ENCODE results near the gene DHX34.

Gene DHX34

DNA sequence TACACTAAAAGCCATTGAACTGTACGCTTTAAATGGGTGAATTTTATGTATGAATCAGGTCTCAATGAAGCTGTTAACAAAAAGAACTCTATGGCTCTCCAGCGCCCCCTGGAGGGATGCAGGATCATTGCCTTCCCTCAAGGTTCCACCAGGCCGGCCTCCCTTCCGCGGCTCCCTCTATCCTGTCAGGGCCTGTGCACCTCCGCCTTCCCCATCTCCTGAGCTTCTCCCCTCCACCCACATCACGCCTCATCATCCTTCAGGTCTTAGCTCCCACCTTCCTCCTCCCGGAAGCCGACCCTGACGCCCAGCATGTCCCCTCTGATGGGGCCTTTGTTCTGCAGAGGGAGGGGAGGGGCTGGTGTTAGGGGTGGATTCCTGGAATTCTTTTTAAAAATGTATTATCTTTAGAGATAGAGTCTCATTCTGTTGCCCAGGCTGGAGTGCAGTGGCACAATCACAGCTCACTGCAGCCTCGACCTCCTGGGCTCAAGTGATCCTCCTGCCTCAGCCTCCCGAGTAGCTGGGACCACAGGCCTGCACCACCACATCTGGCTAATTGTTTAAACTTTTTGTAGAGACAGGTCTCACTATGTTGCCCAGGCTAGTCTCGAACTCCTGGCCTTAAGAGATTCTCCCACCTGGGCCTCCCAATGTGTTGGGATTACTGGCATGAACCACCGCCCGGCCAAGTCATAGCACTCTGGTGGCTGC, 42.6 kb downstream of the DHX34 start:
- H3K79me2 ChIP-seq (ENCODE audit: control insufficient read depth, low read length), result no peaks in the 10 kb centered on the region
- no peaks in the 10 kb centered on the region for H4K20me1 ChIP-seq (ENCODE audit: control insufficient read depth, insufficient read depth, low read depth, low read length)
- H3K4me1 ChIP-seq (ENCODE audit: control insufficient read depth, low read length), result peaks cover 66% of the 10 kb centered on the region
- H3K9me3 ChIP-seq (ENCODE audit: control insufficient read depth, insufficient read depth, low read length), result no peaks in the 10 kb centered on the region
- no peak for TF ChIP-seq EZH2phosphoT487 (IDR thresholded peaks at IDR 0.05; ENCODE audit: borderline replicate concordance, low read length)
- TF ChIP-seq CTCF (IDR thresholded peaks at IDR 0.05; ENCODE audit: low read depth, low read length, poor library complexity, severe bottlenecking), result peak; percentile 93
- H3K27ac ChIP-seq (ENCODE audit: low read depth, low read length), result peak overlapping the region; percentile 98
- peaks cover 23% of the 10 kb centered on the region for H3F3A ChIP-seq (ENCODE audit: control insufficient read depth, insufficient read depth)
- no peaks in the 10 kb centered on the region for H3K27me3 ChIP-seq (ENCODE audit: control insufficient read depth, low read length)
- no peaks in the 10 kb centered on the region for H3K9me2 ChIP-seq (replicated peaks; ENCODE audit: control insufficient read depth, low read length)
- no peaks in the 10 kb centered on the region; the same call in 1 of the 2 replicates for H3K36me3 ChIP-seq (ENCODE audit: control insufficient read depth, low read length)
- peak overlapping the region; percentile 61 for H3K4me3 ChIP-seq (ENCODE audit: low read length)
- H3K4me2 ChIP-seq (ENCODE audit: low read length), result peak overlapping the region; percentile 88

DNA sequence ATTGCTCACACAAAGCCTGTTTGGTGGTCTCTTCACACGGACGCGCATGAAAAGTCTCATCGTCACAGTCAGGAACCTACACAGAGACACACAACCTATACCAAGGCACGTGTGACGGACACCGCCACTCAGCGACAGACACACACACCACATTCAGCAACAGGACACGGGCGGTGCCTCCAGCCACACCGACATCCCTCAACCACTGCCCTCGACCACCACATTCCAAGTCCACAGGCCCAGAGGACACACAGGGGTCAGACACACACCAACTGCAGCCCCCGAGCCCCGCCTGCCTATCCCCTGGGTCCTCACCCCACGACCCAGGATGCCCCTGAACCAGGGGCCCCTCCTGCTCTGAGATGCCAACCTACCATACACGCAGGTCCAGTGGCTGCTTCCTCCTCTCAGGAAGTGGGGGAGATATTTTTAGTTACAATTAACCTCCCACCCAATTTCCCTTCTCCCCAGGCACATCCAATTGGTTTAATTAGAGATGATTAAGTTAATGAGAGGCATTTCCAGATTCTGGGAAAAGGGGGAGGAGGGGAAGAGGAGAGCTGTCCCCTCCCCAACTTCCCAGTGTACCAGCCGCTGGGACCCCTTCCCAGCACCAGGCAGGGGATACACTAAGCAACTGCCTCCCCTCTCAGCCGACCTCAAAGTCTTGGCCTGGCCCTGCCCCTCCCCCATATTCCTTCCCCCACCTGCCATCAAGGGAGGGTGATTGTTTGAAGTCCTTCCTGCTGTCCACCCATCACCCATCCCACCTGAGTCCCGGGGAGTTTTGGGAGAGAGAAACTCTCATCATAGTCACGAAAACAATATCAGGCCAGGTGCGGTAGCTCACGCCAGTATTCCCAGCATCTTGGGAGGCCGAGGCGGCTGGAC, 49.8 kb downstream of the DHX34 start:
- no peak overlapping the region for H3K27ac ChIP-seq (ENCODE audit: low read depth, low read length)
- H3K79me2 ChIP-seq (ENCODE audit: control insufficient read depth, low read length), result no peaks in the 10 kb centered on the region
- no peaks in the 10 kb centered on the region for H3K9me3 ChIP-seq (ENCODE audit: control insufficient read depth, insufficient read depth, low read length)
- H3K4me2 ChIP-seq (ENCODE audit: low read length), result no peak overlapping the region
- H3K27me3 ChIP-seq (ENCODE audit: control insufficient read depth, low read length), result no peaks in the 10 kb centered on the region
- peaks cover 3% of the 10 kb centered on the region; the same call in 1 of the 2 replicates for H3K4me1 ChIP-seq (ENCODE audit: control insufficient read depth, low read length)
- no peaks in the 10 kb centered on the region for H3K9me2 ChIP-seq (replicated peaks; ENCODE audit: control insufficient read depth, low read length)
- H3F3A ChIP-seq (ENCODE audit: control insufficient read depth, insufficient read depth), result no peaks in the 10 kb centered on the region
- TF ChIP-seq EZH2phosphoT487 (IDR thresholded peaks at IDR 0.05; ENCODE audit: borderline replicate concordance, low read length) (no peak), CTCF (IDR thresholded peaks at IDR 0.05; ENCODE audit: low read depth, low read length, poor library complexity, severe bottlenecking) (no peak)
- H4K20me1 ChIP-seq (ENCODE audit: control insufficient read depth, insufficient read depth, low read depth, low read length), result no peaks in the 10 kb centered on the region
- no peaks in the 10 kb centered on the region for H3K36me3 ChIP-seq (ENCODE audit: control insufficient read depth, low read length)
- no peak overlapping the region for H3K4me3 ChIP-seq (ENCODE audit: low read length)

DNA sequence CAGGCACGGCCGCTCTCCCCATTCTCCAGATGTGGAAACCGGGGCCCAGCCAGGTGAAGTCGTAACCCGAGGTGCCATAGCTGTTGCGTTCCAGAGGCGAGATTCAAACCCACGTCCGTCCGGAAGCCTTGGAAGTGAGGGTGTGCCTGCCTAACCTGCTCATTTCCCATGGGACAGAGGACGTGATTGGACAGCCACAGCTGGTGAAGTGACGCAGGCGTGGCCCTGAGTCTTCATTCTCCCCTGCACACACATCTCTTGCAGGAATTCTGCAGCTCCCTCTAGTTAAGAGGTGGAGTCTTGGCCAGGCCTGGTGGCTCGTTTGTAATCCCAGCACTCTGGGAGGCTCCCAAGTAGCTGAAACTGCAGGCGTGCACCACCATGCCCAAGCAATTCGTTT, 53.4 kb downstream of the DHX34 start:
- Histone ChIP-seq H3K9me2 (replicated peaks; ENCODE audit: control insufficient read depth, low read length) (no peaks in the 10 kb centered on the region), H3K36me3 (ENCODE audit: control insufficient read depth, low read length) (peaks cover 2% of the 10 kb centered on the region; the same call in 1 of the 2 replicates), H3K4me1 (ENCODE audit: control insufficient read depth, low read length) (no peaks in the 10 kb centered on the region), H3K27ac (ENCODE audit: low read depth, low read length) (no peak overlapping the region), H3K4me2 (ENCODE audit: low read length) (no peak overlapping the region), H4K20me1 (ENCODE audit: control insufficient read depth, insufficient read depth, low read depth, low read length) (no peaks in the 10 kb centered on the region), H3K79me2 (ENCODE audit: control insufficient read depth, low read length) (no peaks in the 10 kb centered on the region), H3F3A (ENCODE audit: control insufficient read depth, insufficient read depth) (no peaks in the 10 kb centered on the region), H3K9me3 (ENCODE audit: control insufficient read depth, insufficient read depth, low read length) (no peaks in the 10 kb centered on the region), H3K27me3 (ENCODE audit: control insufficient read depth, low read length) (no peaks in the 10 kb centered on the region), H3K4me3 (ENCODE audit: low read length) (no peak overlapping the region)
- TF ChIP-seq EZH2phosphoT487 (IDR thresholded peaks at IDR 0.05; ENCODE audit: borderline replicate concordance, low read length), result no peak
- no peak for TF ChIP-seq CTCF (IDR thresholded peaks at IDR 0.05; ENCODE audit: low read depth, low read length, poor library complexity, severe bottlenecking)
